Fibroblast of villous mesenchyme (primary cell): ENCODE results near the gene SRGAP3. TPM values are rescaled to one million over a fixed set of nuclear protein-coding genes. Genes with fewer than 3 reads are reported as not detected.
A peak's percentile ranks its signal among the peaks of the same experiment; 100 is the strongest.

ENCODE experiments used
- DNase-seq: peaks from one replicate; pipeline ENCODE4 v3.0.0-alpha.2; 2010; ENCODE audit warnings: low read depth
- H3K4me3 ChIP-seq: 2 replicates; pipeline ENCODE4 v1.5.1; 2011; ENCODE audit warnings: low read depth, mild to moderate bottlenecking, low read length
- CTCF ChIP-seq: IDR thresholded peaks from 2 replicates; pipeline ENCODE4 v1.5.1; 2012; ENCODE audit warnings: low read depth, mild to moderate bottlenecking, low read length; ENCODE audit not compliant: insufficient read depth
- total RNA-seq: library from RNA; depleted of rRNA; stranded (reverse); fragments of >200 nt; gene quantifications from 2 replicates; pipeline ENCODE4 v1.2.3, GENCODE V29; 2012

Gene SRGAP3
- total RNA-seq, 1 donor: 3.5 TPM

GRCh38 chr3:9229325-9229724, 20.1 kb downstream of the SRGAP3 start:
- DNase-seq: no peak
- no peak for TF ChIP-seq CTCF
- H3K4me3 ChIP-seq: no peak overlapping the region

GRCh38 chr3:9226326-9226725, 23.1 kb downstream of the SRGAP3 start:
- peak; percentile 37 for DNase-seq
- no peak for TF ChIP-seq CTCF
- no peak overlapping the region for H3K4me3 ChIP-seq

GRCh38 chr3:9225268-9225667, 24.2 kb downstream of the SRGAP3 start:
- no peak for TF ChIP-seq CTCF
- H3K4me3 ChIP-seq: no peak overlapping the region
- no peak for DNase-seq

GRCh38 chr3:9224490-9224889, 25.0 kb downstream of the SRGAP3 start:
- H3K4me3 ChIP-seq: no peak overlapping the region
- peak; percentile 30 for DNase-seq
- peak; percentile 14 for TF ChIP-seq CTCF

GRCh38 chr3:9223672-9224071, 25.8 kb downstream of the SRGAP3 start:
- no peak for TF ChIP-seq CTCF
- H3K4me3 ChIP-seq: no peak overlapping the region
- DNase-seq: no peak

- TF ChIP-seq CTCF: no peak
- no peak for DNase-seq
- no peak overlapping the region for H3K4me3 ChIP-seq
These were observed 26.3 kb downstream of the SRGAP3 start for GRCh38 chr3:9222956-9223639.

- no peak overlapping the region for H3K4me3 ChIP-seq
- no peak for TF ChIP-seq CTCF
- DNase-seq: no peak
These were observed 27.4 kb downstream of the SRGAP3 start for GRCh38 chr3:9222049-9222448.
